HUDEP-2 (cell line): ENCODE data around the gene IVD.

Source experiments
- DNase-seq, 76 experiments: peaks; one replicate each; lab custom pipeline; 2025; ENCODE audit not compliant: unreplicated experiment in 76 of 76; lab: John Stamatoyannopoulos, UW

Gene IVD

DNA sequence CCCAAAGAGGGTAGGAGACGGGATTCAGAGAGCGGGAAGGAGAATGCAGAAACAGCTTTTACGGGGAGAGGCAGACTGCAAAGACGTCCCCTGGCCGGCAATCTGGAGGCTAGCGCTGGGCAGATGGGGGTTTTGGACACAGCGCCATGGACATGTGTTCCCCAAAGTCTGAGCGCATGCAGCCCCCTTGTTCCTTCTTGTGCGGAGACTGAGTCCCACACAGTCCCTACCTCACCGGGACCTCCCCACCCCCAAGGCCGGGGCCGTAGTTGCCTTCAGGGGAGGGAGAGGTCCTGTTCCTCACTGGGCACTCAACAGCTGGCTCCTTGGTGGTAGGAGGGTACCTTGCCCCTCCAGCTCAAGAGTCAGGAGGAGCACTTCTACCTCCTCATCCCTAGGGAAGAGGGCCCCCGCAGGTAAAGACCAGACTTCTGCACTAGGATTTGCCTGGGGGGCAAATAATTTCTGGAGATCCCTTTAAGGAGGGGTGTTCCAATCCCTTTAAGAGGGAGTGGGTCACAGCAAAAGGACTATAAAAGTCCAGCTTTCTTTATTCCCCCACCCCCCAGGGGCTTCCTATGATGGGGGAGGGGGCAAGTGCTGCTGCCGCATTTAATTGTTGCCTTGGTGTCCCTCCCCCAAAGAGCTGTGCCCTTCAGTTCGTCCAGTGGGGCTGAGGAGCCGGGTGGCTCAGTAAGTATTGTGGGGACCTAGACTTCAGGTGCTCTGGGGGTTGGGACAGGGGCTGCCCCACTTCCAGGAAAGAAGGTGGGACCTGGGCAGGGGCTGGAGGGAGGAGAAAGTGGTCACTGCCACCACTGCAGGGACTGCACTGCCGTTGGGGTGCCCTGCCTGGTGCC is 31.5 kb downstream of the IVD start:
- peak in 2 of 76 experiments; percentile 18 to 23 for DNase-seq

DNA sequence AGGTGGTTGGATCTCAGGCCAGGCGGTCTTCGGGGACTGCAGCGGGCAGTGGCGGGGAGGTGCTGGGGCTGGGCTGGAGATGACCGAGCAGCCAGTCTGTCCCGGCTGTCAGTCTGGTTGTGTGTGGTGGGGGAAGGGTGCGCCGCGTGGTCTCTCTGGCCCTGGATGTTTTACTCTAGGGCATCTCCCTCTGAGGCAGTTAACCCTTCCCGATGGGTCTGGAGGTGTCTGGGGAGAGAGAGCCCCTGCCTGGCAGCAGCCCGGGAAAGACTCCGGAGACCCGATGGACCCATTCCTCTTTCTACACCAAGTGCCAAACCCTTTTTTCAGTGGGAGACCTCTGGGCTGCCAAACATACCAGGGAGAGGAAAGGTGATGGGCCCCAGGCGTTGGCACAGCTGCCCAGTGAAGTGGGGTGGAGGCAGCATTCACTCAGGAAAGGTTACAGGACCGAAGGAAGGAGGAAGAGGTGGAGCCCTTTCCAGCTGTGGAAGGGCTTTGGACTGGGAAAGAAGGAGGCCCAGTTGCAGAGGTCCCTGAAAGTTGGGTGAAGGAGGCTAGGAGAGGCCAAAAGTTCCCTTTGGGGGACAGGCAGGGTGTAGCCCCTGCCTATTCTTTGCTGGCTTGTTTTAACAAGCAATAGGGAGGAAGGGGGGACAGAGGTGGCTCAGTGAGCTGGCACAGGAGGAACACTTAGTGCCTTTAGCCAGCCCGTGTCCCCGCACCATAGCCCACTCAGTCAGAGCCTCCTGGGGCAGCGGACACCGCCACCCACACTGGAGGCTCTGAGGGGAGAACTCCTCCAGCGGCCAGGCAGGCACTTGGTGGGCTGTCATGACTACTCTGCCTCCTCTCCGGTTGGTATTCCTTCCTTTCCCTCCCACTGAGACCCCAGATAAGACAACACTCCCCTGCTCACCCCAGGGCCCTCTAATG is 32.4 kb downstream of the IVD start:
- DNase-seq = peak in 2 of 76 experiments; percentile 23 to 25

DNA sequence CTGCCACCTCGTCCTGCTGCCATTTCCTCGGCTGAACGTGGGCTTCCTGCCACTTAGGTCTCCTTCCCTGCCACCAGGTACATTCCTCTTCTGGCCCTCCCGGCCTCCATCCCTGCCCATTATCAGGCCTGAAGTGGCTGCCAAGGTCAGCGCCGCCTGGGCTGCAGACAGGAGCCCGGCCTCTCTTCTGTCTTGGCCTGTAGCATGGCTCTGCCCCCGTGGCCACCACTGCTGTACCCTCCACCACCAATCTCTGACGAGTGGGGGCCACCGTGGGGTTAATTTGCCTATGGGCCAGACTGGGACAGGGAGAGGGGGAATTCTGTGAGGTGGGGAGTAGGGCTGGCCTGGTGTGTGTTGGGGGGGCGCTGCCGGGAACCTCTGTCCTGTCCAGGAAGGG is 33.1 kb downstream of the IVD start:
- DNase-seq = no peak

DNA sequence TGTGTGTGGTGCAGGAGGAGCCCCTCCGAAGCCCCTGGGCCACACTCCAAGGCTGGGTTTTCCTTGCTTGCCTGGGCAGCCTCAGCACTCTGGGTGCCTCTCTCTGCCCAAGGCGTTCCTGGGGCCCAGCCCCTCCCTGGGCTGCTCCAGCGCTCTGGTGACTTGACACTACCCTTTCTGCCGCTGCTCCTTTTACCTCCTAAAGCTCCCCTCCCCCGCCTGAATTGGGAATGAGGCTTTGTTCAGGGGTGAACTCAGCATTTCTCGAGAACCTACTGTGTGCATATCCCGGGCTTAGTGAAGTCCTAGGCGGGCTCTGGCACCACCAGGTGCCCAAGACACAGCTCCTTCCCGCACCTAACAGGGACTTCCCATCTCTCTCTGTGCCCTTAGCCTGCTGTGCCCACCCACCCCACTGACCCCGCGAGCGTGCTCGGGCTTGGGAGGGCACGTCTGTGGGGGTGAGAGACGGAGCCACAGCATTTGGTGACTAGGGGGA is 33.9 kb downstream of the IVD start:
- DNase-seq = peak in 36 of 76 experiments; percentile 14 to 58 (median 30)

DNA sequence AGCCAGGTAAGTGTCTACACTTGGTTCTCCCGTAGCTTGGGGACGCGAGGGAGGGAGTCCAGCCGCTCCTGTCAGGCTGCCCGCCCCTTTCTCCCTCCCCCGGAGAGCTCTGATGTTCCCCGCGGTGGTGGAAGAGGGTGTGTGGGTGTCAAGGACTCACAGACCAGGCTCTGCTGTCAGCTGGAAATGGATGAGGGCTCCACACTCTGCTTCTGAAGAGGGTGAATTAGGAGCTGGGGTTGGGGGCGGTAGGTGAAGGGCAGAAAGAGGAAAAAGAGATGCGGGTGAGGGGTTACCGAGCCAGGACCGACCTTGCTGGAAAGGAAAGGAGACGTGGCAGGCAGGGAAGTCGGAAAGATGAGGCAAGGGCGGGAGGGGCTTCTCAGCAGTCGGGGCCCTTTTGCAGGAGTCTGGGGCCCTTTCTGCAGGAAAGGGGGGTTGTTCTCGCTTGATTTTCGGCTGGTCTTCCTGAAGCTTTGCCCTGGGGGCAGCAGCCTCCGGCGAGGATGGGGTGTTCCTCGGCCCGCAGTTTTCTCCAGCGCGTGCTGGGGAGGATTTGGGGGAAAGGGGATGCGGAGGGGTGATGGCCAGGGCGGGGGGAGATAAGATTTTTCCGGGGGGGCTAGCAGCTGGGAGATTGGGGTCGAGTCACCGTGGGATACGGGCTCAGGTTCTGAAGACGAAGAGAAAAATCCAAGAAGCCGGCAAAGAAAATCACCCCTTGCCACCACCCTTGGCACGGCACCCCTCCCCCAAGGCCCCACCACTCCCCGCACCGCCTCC is 34.6 kb downstream of the IVD start:
- DNase-seq = peak in 53 of 76 experiments; percentile 9 to 71 (median 43)

DNA sequence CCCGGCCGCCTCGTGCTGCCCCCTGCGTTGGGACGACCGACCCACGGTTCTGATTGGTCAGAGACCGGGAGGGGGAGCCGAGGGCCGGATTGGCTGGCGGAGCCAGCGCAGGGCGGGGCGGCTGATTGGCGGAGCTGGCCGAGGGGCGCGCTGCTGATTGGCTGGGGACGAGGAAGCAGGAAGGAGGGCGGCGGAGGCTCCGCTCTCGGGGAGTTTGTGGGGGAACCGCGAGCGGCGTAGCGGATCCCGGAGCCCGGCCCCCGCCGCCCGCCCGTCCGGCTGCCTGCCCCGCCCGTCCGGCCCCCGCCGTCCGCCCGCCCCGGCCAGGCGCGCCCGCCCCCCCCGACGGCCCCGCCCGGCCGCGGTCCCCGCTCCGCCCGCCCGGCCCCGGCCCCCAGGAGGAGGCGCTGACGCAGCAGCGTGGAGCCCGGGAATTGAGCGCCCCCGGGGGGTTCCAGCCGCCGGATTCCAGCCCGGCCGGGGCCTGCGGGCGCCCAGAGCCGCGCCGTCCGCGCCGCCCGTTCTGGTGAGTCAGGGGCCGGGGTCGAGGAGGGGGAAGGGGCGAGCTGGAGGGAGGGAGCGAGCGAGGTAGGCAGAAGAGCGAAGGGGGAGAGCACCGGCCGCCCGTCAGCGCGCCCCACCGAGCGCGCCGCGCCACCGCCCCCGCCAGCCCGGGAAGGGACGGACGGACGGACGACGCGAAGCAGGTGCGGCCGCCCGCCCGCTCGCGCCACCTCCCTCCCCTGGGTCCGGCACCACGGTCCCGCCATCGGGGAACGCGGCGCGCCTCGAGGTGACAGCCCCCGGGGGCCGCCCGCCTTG is 35.4 kb downstream of the IVD start, which contains the start of gene BAHD1:
TSS of gene BAHD1 (plus strand) at position 211 of the 822 bp plus-strand sequence. CDS start 17,512 bp downstream, outside the sequence.
- peak in 75 of 76 experiments; percentile 56 to 98 (median 93) for DNase-seq

DNA sequence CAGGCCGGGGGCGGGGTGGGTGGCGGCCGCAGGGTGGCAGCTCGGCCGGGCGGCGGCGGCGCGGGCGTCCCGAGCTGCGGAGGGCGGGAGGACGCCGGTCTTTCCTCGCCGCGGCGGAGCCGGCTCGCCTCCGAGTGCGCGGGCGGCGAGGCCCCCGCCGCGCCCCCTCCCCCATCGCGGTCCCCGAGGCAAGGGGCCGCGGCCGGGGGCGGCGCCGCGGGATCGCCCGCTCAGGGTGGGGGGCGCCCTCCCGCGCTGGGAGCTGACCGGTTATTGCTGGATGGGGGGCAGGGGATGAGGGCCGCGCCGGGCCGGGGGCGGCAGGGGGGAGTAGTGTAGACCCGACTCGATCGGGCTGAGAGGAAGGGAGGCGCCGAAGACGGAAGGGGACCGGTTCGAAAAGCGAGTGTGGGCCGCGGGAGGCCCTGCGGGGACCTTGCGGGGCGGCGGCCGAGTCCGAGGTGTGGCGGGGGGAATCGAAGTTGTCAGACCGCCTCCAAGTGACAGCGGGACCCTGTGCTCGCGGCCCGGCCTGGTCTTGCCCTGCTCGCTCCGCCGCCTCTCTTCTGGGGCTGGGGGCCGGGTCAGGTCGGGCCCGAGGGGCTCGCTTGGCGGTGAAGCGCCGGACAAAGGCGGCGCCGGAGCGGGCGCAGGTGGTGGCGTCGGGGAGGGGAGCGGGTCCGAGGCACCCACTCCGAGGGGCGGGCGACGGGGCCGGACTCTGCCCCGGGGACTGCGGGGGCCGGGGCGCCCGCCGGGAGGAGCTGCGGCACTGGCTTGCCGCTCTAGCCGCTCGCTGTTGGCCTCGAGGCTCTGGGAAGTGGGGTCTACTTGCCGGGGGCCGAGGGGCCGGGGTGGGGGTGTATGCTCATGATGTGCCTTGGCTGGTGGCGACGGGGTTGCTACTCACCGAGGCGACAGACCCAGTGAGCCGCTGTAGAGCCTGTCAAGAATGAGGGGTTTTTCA is 36.3 kb downstream of the IVD start:
- peak in 1 of 76 experiments; percentile 27 for DNase-seq

DNA sequence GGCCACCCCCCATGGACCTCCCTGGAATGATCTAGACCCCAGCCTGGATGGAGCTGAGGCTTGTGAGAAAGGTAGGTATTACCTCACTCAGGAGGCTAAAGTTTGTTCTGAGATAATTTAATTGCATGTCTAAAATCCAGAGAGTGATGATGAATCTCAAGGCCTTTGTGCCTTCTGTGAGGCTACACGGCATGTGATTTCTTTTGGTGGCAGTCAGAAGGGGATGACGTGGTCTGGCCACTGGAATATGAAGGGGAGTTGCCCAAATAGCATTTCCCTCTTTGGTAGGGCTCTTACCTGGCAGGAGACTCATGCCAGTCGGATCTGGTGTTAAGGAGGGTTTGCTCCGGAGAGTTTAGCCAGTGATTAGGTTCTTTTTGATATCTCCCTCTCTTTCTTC is 37.7 kb downstream of the IVD start:
- DNase-seq = no peak

DNA sequence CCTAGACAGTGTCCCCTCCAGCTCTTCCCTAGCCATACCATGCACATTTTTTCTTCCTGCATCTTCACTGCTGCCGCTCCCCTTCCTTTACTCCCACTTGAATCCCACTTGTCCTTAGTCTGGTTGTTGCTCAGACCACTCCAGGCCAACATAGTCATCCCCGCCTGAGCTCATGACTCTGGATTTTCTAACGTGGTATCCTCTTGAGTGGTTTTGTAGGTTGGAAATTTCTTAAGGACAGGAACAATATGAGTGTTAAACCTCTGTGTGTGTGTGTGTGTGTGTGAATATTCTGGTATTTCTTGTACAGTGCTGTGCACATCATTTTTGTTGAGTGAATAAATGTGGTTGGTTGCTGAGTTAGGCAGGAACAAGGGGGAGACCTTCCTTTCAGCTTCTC is 38.3 kb downstream of the IVD start:
- no peak for DNase-seq

DNA sequence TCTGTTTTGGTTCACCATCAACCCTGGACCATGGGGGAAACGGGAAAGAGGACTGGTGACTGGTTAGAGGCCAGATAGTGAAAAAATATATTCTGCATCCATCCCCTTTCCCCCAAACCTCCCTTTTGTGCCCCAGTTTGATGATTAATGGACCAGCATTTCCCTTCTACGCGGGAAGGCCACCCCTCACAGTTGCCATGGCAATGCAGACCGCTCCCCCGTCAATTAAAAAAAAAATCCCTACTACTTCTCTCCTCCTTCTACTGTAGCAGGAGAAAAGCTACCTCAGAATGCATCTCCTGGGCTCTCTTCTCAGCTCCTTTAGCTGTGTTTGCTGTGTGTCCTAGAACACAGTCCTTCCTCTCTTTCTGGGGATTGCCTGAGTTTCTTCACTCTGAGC is 39.1 kb downstream of the IVD start:
- no peak for DNase-seq

DNA sequence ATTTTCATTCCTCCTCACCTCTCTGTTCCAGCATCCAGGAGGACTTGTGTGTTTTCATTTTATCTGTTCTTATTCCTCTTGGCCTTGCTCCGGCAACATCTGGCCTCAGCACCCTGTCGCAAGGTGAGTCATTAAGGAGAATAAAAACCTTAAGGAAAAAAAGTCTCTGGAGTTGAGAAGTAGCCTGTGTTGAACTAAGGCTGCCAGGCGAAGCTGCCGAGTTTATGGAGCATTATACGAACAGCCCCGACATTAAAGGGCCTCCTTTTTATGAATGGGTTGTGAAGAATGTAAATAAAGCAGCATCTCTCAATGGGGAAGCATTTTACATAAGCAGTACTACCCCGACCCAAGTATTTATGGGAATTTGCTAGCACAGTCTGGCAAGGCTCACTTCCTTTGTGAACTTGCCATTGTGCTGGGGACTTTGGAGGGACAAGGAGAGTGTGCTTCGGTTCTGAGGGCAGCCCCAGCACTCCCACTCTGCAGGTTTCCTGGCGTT is 39.9 kb downstream of the IVD start:
- DNase-seq = no peak

DNA sequence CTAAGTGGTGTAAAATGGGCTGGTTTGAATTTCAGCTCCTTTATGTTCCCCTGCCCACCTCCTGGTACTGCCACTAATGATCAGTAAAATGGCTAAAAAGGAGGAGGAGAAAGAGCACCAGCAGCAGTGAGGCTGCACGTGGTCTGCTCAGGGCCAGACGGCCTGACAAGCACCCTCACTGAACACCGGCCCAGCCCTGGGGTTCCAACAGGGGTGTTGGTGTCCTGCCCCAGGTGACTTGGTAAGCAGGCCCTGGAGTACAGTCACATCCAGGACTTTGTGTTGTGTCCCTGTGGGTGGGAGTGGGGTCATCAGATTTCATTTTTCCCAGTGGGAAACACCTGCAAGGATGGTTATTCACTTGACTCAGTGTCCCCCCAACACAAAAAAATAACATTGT is 40.5 kb downstream of the IVD start:
- DNase-seq = no peak

DNA sequence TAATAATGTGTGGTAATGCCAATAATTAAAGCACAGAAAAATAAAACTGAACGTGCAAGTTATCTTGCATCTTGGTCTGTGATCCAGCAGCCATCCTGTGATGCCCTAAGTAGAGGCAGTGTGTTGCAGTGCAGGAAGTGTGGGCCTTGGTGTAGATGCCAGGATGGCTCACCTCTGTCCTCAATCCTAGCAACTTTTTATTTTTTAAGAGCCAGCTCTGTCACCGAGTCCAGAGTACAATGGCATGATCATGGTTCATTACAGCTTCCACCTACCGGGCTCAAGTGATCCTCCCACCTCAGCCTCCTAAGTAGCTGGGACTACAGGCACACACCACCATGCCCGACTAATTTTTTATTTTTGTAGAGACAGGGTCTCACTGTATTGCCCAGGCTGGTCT is 42.8 kb downstream of the IVD start:
- no peak for DNase-seq

DNA sequence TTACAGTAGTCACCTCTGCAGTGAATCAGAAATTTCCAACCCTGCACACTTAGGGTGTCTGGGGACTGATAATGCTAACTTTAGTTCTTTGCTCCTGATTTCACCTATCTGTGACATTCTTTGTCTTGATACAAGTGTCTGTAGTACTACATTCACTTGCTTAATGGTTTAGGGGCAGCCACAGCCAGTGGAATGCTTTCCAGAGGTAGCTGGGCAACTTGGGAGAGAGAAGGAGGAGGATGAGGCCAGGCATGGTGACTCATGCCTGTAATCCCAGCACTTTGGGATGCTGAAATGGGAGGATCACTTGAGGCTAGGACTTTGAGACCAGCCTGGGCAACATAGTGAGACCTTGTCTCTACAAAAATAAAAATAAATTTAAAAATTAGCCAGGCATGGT is 43.7 kb downstream of the IVD start:
- DNase-seq = no peak

DNA sequence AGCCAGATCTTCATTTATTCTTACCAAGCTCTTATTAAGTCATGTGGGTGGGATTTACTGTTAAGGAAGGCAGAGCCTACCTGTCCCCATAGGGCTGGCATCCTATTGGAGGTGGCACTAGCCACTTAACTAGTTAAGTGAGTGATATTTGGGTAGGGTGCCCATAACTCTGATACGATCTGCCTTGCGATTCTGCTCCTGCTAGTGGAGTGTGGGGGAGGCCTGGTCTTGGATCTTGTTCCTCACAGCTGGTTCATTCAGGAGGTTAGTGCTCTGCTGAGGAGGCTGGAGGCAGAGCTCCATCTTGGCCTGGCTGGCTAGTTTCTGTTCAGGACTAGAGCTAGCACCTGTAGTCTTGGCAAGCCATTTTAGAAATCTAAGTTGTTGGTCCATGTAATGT is 44.5 kb downstream of the IVD start:
- DNase-seq = peak in 7 of 76 experiments; percentile 19 to 30 (median 25)

DNA sequence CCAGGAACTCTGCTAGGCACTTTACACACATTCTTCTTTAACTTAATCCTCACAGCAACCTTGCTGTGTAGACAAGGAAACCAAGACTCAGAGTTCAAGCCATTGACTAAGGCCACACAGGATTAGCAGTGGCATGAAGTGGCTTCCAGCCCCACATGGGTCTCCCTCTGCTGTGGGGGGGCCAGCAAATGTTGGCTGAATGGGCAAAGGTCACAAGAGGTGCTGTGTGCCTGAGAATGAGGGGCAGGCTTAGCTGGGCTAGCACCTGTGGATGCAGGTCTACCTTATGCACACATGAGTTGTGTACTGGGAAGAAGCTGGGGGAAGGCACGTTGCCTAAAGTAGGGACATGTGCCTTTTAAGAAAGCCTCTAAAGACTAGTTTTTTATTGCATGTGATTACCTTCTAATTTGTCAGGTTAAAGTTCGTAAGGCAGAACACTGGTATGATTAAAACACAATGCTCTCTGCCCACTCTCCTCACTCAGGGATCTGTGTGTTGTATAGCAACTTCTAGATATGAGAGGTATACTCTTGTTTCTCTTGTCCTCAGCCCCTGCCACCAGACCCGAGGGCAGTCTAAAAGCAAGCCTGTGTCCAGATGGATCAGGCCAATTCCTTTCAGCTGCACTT is 46.0 kb downstream of the IVD start:
- no peak for DNase-seq

DNA sequence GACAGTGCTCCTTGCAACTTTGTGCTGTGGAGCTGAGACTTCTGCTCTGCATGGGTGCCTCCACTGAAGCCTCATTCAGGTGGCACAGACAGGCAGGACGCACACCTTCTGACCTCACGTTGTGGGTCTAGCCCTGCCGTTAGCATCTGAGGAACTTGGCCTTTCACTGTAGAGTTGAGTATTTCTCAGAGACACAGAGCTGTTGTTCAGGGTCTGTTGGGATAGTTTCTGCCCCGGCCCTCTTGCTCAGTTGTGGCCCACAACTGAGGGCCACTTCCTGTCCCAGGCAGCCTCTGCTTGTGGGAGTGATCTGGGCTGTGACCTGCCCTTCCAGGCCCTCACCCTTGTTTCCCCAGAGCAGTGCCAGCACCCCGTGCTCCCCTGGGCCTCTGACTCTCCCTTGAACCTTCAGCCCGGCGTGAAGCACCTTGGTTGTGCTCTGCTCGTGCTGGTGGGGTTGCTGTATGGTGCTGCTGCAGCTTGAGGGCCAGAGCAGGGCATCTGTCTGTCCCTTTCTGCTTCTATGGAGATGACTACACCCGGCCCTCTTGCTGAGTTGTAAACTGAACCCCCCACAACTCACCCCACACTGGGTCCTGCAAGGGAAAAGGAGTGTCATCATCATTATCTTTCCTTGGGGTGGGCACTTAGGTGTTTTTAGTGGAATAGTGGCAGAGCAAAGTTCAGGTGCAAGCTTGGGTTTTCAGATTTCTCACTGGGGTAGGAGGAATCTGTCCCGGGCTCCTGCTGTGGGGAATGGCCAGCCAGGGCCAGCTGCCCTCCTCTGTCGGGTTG is 46.9 kb downstream of the IVD start:
- no peak for DNase-seq
